ENCODE measurements around the gene PATL2.

DNA sequence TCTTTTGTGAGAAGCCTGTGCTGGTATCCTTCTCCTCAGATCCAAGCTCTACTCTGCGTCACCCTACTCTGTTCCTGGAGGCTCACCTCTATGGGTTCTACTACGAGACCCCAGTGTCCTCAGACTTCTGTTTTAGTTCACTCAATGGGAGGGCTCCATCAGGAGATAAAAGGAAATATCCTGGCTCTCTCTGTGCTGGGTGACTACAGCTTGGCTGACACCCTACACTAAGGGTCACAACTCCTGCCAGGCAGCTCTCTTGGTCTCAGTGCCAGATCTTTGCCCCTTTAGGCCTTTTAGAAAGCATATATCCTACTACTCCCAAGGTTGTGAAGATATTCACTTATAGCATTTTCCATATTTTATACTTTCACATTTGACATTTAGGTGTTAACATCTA lies 94.1 kb downstream of the PATL2 start:
- TF ChIP-seq, protein P1, sequence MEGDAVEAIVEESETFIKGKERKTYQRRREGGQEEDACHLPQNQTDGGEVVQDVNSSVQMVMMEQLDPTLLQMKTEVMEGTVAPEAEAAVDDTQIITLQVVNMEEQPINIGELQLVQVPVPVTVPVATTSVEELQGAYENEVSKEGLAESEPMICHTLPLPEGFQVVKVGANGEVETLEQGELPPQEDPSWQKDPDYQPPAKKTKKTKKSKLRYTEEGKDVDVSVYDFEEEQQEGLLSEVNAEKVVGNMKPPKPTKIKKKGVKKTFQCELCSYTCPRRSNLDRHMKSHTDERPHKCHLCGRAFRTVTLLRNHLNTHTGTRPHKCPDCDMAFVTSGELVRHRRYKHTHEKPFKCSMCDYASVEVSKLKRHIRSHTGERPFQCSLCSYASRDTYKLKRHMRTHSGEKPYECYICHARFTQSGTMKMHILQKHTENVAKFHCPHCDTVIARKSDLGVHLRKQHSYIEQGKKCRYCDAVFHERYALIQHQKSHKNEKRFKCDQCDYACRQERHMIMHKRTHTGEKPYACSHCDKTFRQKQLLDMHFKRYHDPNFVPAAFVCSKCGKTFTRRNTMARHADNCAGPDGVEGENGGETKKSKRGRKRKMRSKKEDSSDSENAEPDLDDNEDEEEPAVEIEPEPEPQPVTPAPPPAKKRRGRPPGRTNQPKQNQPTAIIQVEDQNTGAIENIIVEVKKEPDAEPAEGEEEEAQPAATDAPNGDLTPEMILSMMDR (IDR thresholded peaks at IDR 0.05): no peak
- no peak for TF ChIP-seq EZH2 (IDR thresholded peaks at IDR 0.05; ENCODE audit: borderline replicate concordance, insufficient read depth, low read depth, low read length, poor library complexity, severe bottlenecking)

All from B cell (primary cell).